ENCODE measurements around the gene CABP1.

DNA sequence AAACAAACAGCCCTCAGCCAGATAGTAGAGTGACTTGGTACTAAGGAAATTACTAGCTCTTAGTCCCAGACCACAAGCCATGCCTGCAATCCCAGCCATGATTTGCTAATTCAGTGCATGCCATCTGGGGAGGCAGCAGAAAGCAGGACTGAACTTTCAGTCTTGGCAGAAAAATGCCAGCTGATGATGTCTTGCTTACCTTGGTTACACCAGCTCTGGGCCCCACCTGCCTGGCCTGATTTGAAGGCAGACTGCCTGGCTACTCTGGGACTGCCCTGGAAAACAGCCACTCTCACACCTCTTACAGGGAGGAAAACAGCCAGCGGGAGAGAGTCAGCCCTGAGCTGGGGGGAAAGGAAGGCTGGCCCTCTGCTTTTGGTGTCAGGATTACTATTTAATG lies 65.2 kb downstream of the CABP1 start:
- TF ChIP-seq CTCF (IDR thresholded peaks at IDR 0.05) (no peak), POLR2A (IDR thresholded peaks at IDR 0.05) (no peak)
